Measurements from ENCODE around the gene ANK3. TPM values are rescaled to one million over a fixed set of nuclear protein-coding genes. Genes with fewer than 3 reads are reported as not detected.

ANK3 gene
- total RNA-seq, 2 donors from 2014 or later: 65.0 to 79.5 TPM

DNA sequence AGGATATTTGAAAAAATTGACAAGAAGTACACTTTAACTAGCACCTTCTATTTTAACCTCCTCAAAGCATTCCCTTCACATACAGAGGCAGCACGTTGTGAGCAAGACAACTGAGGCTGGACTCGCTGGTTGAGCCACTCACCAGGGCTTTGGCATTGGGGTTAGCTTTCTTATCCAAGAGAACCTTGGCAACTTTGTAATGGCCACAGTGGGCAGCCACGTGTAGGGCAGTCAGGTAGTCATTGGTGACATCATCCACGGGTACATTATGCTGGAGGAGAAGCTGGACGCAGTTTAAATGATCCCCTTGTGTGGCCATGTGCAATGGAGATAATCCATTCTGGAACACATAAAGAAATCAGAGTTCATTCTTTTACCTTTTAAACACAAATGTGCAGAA is 181.8 kb downstream of the ANK3 start:
- no peak for DNase-seq
- no peaks in the 10 kb centered on the region for H3K4me1 ChIP-seq (ENCODE audit: control insufficient read depth, insufficient read depth, low read length)
- H3K36me3 ChIP-seq (ENCODE audit: control insufficient read depth, insufficient read depth, low read length): no peaks in the 10 kb centered on the region
- Mint-ChIP-seq H3K9me3 (no peaks in the 10 kb centered on the region), H3K36me3 (ENCODE audit: low read depth) (peaks cover 8% of the 10 kb centered on the region), H3K4me1 (peaks cover 15% of the 10 kb centered on the region), H3K4me3 (no peak overlapping the region), H3K27ac (no peak overlapping the region), H3K27me3 (ENCODE audit: insufficient read depth) (no peaks in the 10 kb centered on the region)
- no peak overlapping the region for H3K27ac ChIP-seq (ENCODE audit: low read depth, low read length)
- WGBS, 2 experiments (ENCODE audit: insufficient coverage in 1 of 2, insufficient read length in 1 of 2): 80 to 86% methylated on average over 2 to 5 of the region's 5 CpGs
- no peaks in the 10 kb centered on the region for H3K9me3 ChIP-seq (ENCODE audit: control insufficient read depth, low read length)
- no peaks in the 10 kb centered on the region for H3K27me3 ChIP-seq (ENCODE audit: control insufficient read depth, insufficient read depth, low read length, poor library complexity, severe bottlenecking)
- TF ChIP-seq, protein P1, sequence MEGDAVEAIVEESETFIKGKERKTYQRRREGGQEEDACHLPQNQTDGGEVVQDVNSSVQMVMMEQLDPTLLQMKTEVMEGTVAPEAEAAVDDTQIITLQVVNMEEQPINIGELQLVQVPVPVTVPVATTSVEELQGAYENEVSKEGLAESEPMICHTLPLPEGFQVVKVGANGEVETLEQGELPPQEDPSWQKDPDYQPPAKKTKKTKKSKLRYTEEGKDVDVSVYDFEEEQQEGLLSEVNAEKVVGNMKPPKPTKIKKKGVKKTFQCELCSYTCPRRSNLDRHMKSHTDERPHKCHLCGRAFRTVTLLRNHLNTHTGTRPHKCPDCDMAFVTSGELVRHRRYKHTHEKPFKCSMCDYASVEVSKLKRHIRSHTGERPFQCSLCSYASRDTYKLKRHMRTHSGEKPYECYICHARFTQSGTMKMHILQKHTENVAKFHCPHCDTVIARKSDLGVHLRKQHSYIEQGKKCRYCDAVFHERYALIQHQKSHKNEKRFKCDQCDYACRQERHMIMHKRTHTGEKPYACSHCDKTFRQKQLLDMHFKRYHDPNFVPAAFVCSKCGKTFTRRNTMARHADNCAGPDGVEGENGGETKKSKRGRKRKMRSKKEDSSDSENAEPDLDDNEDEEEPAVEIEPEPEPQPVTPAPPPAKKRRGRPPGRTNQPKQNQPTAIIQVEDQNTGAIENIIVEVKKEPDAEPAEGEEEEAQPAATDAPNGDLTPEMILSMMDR (conservative IDR thresholded peaks at IDR 0.05): no peak
- H3K4me3 ChIP-seq (ENCODE audit: low read length): no peak overlapping the region
- no peak overlapping the region for H3K9ac ChIP-seq (ENCODE audit: extremely low read depth, low read length, poor library complexity, severe bottlenecking)

DNA sequence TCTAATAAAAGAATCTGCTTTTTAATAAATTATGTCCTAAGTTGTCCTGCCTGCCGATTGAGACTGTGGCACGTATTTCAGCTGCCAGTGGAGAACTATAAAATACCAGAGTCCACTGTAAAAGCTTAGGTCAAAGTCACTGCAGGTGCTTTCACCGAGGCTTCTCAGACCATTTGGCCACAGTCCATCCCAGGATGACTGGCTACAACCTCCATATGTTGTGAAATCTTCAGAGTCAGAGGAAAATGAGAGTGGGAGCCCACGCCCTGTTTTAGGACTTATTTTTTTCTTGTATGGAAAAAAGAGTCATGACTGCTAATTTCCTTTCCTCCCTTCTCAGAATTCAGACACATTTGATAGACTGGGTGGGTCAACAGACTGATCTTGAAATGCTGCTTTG is 182.9 kb downstream of the ANK3 start:
- WGBS, 2 experiments (ENCODE audit: insufficient coverage in 1 of 2, insufficient read length in 1 of 2): 71 to 100% methylated on average over 3 to 4 of the region's 4 CpGs
- H3K36me3 ChIP-seq (ENCODE audit: control insufficient read depth, insufficient read depth, low read length): no peaks in the 10 kb centered on the region
- no peaks in the 10 kb centered on the region for H3K9me3 ChIP-seq (ENCODE audit: control insufficient read depth, low read length)
- Mint-ChIP-seq H3K27ac (no peak overlapping the region), H3K4me1 (peaks cover 10% of the 10 kb centered on the region), H3K4me3 (no peak overlapping the region), H3K36me3 (ENCODE audit: low read depth) (peaks cover 6% of the 10 kb centered on the region), H3K27me3 (ENCODE audit: insufficient read depth) (no peaks in the 10 kb centered on the region), H3K9me3 (no peaks in the 10 kb centered on the region)
- H3K4me1 ChIP-seq (ENCODE audit: control insufficient read depth, insufficient read depth, low read length): no peaks in the 10 kb centered on the region
- H3K27ac ChIP-seq (ENCODE audit: low read depth, low read length): no peak overlapping the region
- no peak overlapping the region for H3K9ac ChIP-seq (ENCODE audit: extremely low read depth, low read length, poor library complexity, severe bottlenecking)
- DNase-seq: no peak
- H3K27me3 ChIP-seq (ENCODE audit: control insufficient read depth, insufficient read depth, low read length, poor library complexity, severe bottlenecking): no peaks in the 10 kb centered on the region
- no peak overlapping the region for H3K4me3 ChIP-seq (ENCODE audit: low read length)
- TF ChIP-seq, protein P1 (conservative IDR thresholded peaks at IDR 0.05): no peak

DNA sequence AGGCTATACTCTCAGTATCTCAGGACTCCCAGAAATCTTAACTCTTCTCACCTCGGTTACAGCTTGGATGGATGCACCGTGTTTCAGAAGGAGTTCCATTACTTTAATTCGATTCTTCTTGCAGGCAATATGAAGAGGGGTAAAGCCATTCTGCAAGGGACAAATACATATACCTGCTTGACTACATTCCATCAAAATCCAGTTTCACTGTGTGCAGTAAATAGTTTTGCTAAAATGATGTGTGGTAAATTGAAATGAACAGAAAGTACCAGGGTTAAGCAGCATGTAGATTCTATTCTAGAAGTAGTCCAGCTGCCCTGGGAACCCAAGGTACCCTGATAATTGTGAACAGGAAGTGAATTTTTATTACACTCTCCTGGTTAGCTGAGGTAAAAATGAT is 183.9 kb downstream of the ANK3 start:
- H3K36me3 ChIP-seq (ENCODE audit: control insufficient read depth, insufficient read depth, low read length): no peaks in the 10 kb centered on the region
- TF ChIP-seq, protein P1 (conservative IDR thresholded peaks at IDR 0.05): no peak
- Mint-ChIP-seq H3K4me1 (peaks cover 10% of the 10 kb centered on the region), H3K36me3 (ENCODE audit: low read depth) (peaks cover 5% of the 10 kb centered on the region), H3K4me3 (no peak overlapping the region), H3K27ac (no peak overlapping the region), H3K27me3 (ENCODE audit: insufficient read depth) (no peaks in the 10 kb centered on the region), H3K9me3 (no peaks in the 10 kb centered on the region)
- H3K9ac ChIP-seq (ENCODE audit: extremely low read depth, low read length, poor library complexity, severe bottlenecking): no peak overlapping the region
- no peak overlapping the region for H3K4me3 ChIP-seq (ENCODE audit: low read length)
- H3K27ac ChIP-seq (ENCODE audit: low read depth, low read length): no peak overlapping the region
- no peaks in the 10 kb centered on the region for H3K4me1 ChIP-seq (ENCODE audit: control insufficient read depth, insufficient read depth, low read length)
- 92 to 96% methylated on average over 3 of the region's 3 CpGs for WGBS, 2 experiments (ENCODE audit: insufficient coverage in 1 of 2, insufficient read length in 1 of 2)
- H3K9me3 ChIP-seq (ENCODE audit: control insufficient read depth, low read length): no peaks in the 10 kb centered on the region
- H3K27me3 ChIP-seq (ENCODE audit: control insufficient read depth, insufficient read depth, low read length, poor library complexity, severe bottlenecking): no peaks in the 10 kb centered on the region
- DNase-seq: no peak
